Glutamatergic neuron (in vitro differentiated cells): ENCODE data around the gene CHD1L. TPM values are rescaled to one million over a fixed set of nuclear protein-coding genes. Genes with fewer than 3 reads are reported as not detected.
A peak's percentile ranks its signal among the peaks of the same experiment; 100 is the strongest.
"Not testable (repeated sequence)": the region's sequence is repeated elsewhere in the genome, so short reads cannot be mapped to it uniquely, and the experiment has no call there.

ENCODE experiments used
- DNase-seq: peaks from one replicate; pipeline ENCODE4 v3.0.0; 2022
- H3K27ac Mint-ChIP-seq: one replicate; pipeline ENCODE4 v1.8.0; 2020; ENCODE audit warnings: mild to moderate bottlenecking, mixed read lengths, inconsistent platforms; ENCODE audit not compliant: unreplicated experiment
- H3K27me3 Mint-ChIP-seq: one replicate; pipeline ENCODE4 v1.8.0; 2020; ENCODE audit warnings: mild to moderate bottlenecking, moderate library complexity, mixed read lengths, inconsistent platforms; ENCODE audit not compliant: unreplicated experiment
- H3K36me3 Mint-ChIP-seq: one replicate; pipeline ENCODE4 v1.8.0; 2020; ENCODE audit warnings: mild to moderate bottlenecking, mixed read lengths, inconsistent platforms; ENCODE audit not compliant: unreplicated experiment
- H3K4me1 Mint-ChIP-seq: one replicate; pipeline ENCODE4 v1.8.0; 2020; ENCODE audit warnings: mild to moderate bottlenecking, low read depth, mixed read lengths, inconsistent platforms; ENCODE audit not compliant: unreplicated experiment
- H3K4me3 Mint-ChIP-seq: one replicate; pipeline ENCODE4 v1.8.0; 2020; ENCODE audit warnings: mild to moderate bottlenecking, mixed read lengths, inconsistent platforms; ENCODE audit not compliant: unreplicated experiment
- H3K9me3 Mint-ChIP-seq: one replicate; pipeline ENCODE4 v1.8.0; 2020; ENCODE audit warnings: mild to moderate bottlenecking, moderate library complexity, mixed read lengths, inconsistent platforms; ENCODE audit not compliant: unreplicated experiment
- total RNA-seq: library from RNA; stranded (reverse); fragmentation: NEBNext Ultra II Directional; extraction: Animal tissue kit (Norgen Biotek cat#: 25700); gene quantifications from one replicate; pipeline ENCODE4 v1.2.1, GENCODE V29; 2021; ENCODE audit not compliant: unreplicated experiment
- TF ChIP-seq, protein P1 (sequence below): fragments of 200-600 bp; sonication (generic); IDR thresholded peaks from one replicate; pipeline ENCODE4 v1.5.0; 2021; ENCODE audit not compliant: partially characterized antibody, unreplicated experiment

The CHD1L gene
- total RNA-seq, 1 donor from 2014 or later: 35.2 TPM

DNA sequence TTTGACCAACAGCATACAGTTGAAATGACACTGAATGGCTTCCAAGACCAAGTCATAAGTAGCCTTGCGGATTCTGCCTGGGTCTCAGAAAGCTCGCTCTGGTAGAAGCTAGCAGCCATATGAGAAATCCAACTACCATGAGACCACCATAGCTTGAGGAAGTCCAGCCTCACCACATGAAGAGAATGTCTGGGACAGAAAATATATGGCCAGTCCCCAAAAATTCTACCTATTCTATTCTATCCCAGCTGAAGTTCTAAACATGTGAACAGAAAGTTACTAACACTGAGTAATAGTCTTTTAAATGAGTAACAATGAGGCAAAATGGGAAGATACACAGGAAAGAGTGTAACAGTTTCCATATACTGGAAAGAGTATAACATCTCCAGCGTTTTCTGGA is 26.4 kb upstream of the CHD1L start:
- H3K9me3 Mint-ChIP-seq: peaks cover 1% of the 10 kb centered on the region
- no peak overlapping the region for H3K4me3 Mint-ChIP-seq
- H3K4me1 Mint-ChIP-seq: no peaks in the 10 kb centered on the region
- no peak overlapping the region for H3K27ac Mint-ChIP-seq
- no peaks in the 10 kb centered on the region for H3K27me3 Mint-ChIP-seq
- TF ChIP-seq, protein P1, sequence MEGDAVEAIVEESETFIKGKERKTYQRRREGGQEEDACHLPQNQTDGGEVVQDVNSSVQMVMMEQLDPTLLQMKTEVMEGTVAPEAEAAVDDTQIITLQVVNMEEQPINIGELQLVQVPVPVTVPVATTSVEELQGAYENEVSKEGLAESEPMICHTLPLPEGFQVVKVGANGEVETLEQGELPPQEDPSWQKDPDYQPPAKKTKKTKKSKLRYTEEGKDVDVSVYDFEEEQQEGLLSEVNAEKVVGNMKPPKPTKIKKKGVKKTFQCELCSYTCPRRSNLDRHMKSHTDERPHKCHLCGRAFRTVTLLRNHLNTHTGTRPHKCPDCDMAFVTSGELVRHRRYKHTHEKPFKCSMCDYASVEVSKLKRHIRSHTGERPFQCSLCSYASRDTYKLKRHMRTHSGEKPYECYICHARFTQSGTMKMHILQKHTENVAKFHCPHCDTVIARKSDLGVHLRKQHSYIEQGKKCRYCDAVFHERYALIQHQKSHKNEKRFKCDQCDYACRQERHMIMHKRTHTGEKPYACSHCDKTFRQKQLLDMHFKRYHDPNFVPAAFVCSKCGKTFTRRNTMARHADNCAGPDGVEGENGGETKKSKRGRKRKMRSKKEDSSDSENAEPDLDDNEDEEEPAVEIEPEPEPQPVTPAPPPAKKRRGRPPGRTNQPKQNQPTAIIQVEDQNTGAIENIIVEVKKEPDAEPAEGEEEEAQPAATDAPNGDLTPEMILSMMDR: no peak
- no peaks in the 10 kb centered on the region for H3K36me3 Mint-ChIP-seq
- no peak for DNase-seq

GRCh38 chr1:147217141-147217540 is 25.3 kb upstream of the CHD1L start:
- H3K4me3 Mint-ChIP-seq: no peak overlapping the region
- no peak for DNase-seq
- no peak overlapping the region for H3K27ac Mint-ChIP-seq
- no peaks in the 10 kb centered on the region for H3K36me3 Mint-ChIP-seq
- H3K27me3 Mint-ChIP-seq: no peaks in the 10 kb centered on the region
- peaks cover 1% of the 10 kb centered on the region for H3K9me3 Mint-ChIP-seq
- TF ChIP-seq, protein P1: no peak
- no peaks in the 10 kb centered on the region for H3K4me1 Mint-ChIP-seq

GRCh38 chr1:147218606-147219005 is 23.9 kb upstream of the CHD1L start:
- H3K4me3 Mint-ChIP-seq: no peak overlapping the region
- H3K36me3 Mint-ChIP-seq: no peaks in the 10 kb centered on the region
- H3K27me3 Mint-ChIP-seq: no peaks in the 10 kb centered on the region
- no peak overlapping the region for H3K27ac Mint-ChIP-seq
- no peak for DNase-seq
- H3K4me1 Mint-ChIP-seq: no peaks in the 10 kb centered on the region
- H3K9me3 Mint-ChIP-seq: peaks cover 1% of the 10 kb centered on the region
- TF ChIP-seq, protein P1: no peak

DNA sequence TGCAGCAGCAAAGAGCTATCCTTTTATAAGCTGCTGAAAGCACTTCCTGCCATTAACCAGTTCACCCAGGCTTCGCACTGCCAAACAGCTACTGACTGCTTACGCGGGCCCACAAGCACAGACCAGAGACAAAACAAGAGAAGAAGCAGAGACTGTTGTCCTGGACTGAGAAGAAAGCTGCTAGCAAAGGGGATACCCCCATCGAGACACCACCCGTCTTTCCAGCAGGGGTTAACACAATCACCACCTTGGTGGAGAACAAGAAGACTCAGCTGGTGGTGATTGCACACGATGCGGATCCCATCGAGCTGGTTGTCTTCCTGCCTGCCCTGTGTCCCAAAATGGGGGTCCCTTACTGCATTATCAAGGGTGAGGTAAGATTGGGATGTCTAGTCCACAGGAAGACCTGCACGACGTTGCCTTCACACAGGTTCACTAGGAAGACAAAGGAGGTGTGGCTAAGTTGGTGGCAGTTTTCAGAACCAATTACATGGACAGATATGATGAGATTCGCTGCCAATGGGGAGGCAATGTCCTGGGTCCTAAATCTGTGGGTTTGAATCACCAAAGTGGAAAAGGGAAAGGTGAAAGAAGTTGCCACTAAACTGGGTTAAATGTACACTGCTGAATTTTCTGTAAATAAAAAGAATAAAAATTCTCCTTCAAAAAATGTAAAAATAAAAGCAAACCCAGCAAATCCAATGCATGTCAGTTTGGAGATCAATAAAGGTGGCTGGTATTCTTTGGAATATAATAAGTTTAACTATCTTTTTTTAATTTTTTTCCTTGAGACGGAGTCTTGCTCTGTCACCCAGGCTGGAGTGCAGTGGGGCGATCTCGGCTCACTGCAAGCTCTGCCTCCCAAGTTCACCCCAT is 18.5 kb upstream of the CHD1L start:
- TF ChIP-seq, protein P1: no peak
- Mint-ChIP-seq H3K27me3 (peaks cover 4% of the 10 kb centered on the region), H3K4me1 (peaks cover 10% of the 10 kb centered on the region), H3K9me3 (no peaks in the 10 kb centered on the region), H3K4me3 (no peak overlapping the region), H3K27ac (no peak overlapping the region), H3K36me3 (no peaks in the 10 kb centered on the region)
- no peak for DNase-seq

DNA sequence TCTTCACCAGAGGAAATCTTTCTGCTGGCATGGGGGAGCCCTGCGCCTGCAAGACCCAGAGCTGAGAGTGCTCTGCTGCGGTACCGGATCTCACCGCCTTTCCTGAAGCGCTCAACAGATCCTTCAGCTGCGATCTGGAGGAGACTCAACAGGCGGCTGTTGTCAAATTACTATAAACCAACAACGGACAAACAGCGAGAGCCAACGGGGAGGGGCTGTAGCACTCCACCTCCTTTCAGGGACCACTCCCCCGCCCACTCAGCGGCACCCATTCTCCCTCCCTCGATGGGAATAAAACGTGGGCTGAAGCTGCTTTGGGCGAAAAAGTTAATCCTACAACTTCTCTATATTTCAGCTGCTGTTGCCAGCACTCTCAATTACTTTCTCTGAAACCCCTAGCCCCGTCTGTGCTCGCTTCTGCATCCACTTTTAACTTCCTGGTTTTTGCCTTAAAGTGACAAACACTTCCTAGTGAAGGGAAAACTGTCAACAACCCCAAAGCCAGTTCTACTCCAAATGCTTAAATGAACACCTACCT is 17.2 kb upstream of the CHD1L start, which contains the start of gene FMO5:
FMO5 (minus strand) TSS at position 147 of the 538 bp plus-strand sequence. CDS start 310 bp downstream, outside the sequence.
- Mint-ChIP-seq H3K27ac (no peak within 1 kb of the TSS), H3K4me3 (peak within 1 kb of the TSS; percentile 79), H3K27me3 (peaks cover 4% of the 10 kb centered on the region)

GRCh38 chr1:147231032-147231431 is 11.5 kb upstream of the CHD1L start:
- not testable (repeated sequence) for DNase-seq, H3K27me3 Mint-ChIP-seq, H3K27ac Mint-ChIP-seq, H3K4me1 Mint-ChIP-seq, H3K4me3 Mint-ChIP-seq
- Mint-ChIP-seq H3K9me3 (peaks cover 14% of the 10 kb centered on the region), H3K36me3 (peaks cover 25% of the 10 kb centered on the region)

More for the DNA sequence above, 17.2 kb upstream of the CHD1L start, which contains the start of gene FMO5:
- DNase-seq: no peak
- TF ChIP-seq, protein P1: no peak
- no peaks in the 10 kb centered on the region for H3K36me3 Mint-ChIP-seq
- no peaks in the 10 kb centered on the region for H3K9me3 Mint-ChIP-seq
- peaks cover 10% of the 10 kb centered on the region for H3K4me1 Mint-ChIP-seq

- H3K4me1 Mint-ChIP-seq, H3K27me3 Mint-ChIP-seq, H3K27ac Mint-ChIP-seq, H3K4me3 Mint-ChIP-seq, DNase-seq: not testable (repeated sequence)
- Mint-ChIP-seq H3K36me3 (peaks cover 25% of the 10 kb centered on the region), H3K9me3 (peaks cover 16% of the 10 kb centered on the region)
Measured at GRCh38 chr1:147233903-147234302, 8.6 kb upstream of the CHD1L start.
